Stimulated activated naive B cell treated with anti-CD40 and anti-IgM and Interleukin-4, amounts not matched to agents 10 μg/mL and 1 μg/mL and 100 μg/mL, for 72 hours (primary cell): ENCODE measurements around the gene CNRIP1.
"Not testable (repeated sequence)": the region's sequence is repeated elsewhere in the genome, so short reads cannot be mapped to it uniquely, and the experiment has no call there.

ENCODE experiments used
- ATAC-seq, 2 donors: fragments of 150-1000 bp; cut with Tn5 transposase; replicated peaks; 2 replicates each; pipeline ENCODE4 v1.10.0; 2021; ENCODE audit warnings: moderate library complexity in 1 of 2
- DNase-seq: peaks from one replicate; pipeline ENCODE4 v3.0.0; 2021
- H3K27ac Mint-ChIP-seq: one replicate; pipeline ENCODE4 v1.8.0; 2022; ENCODE audit warnings: mild to moderate bottlenecking, mixed read lengths
- H3K27me3 Mint-ChIP-seq, 2 donors: one replicate each; pipeline ENCODE4 v1.8.0; 2022; ENCODE audit warnings: mixed read lengths in 2 of 2
- H3K36me3 Mint-ChIP-seq, 2 donors: one replicate each; pipeline ENCODE4 v1.8.0; 2022; ENCODE audit warnings: mixed read lengths in 2 of 2, mild to moderate bottlenecking in 1 of 2
- H3K4me1 Mint-ChIP-seq, 2 donors: one replicate each; pipeline ENCODE4 v1.8.0; 2022; ENCODE audit warnings: mixed read lengths in 2 of 2, mild to moderate bottlenecking in 1 of 2
- H3K4me3 Mint-ChIP-seq, 2 donors: one replicate each; pipeline ENCODE4 v1.8.0; 2022; ENCODE audit warnings: mild to moderate bottlenecking in 2 of 2, mixed read lengths in 2 of 2, moderate library complexity in 1 of 2
- H3K9me3 Mint-ChIP-seq, 2 donors: one replicate each; pipeline ENCODE4 v1.8.0; 2022; ENCODE audit warnings: mixed read lengths in 2 of 2, mild to moderate bottlenecking in 1 of 2

Gene CNRIP1

GRCh38 chr2:68325056-68325455 is 5.3 kb upstream of the CNRIP1 start:
- H3K27ac Mint-ChIP-seq: no peak overlapping the region

GRCh38 chr2:68320118-68320641 is 431 bp upstream of the CNRIP1 start:
- Mint-ChIP-seq H3K27ac (no peak overlapping the region), H3K27me3 (peaks cover 36 to 46% of the 10 kb centered on the region in 2 donors), H3K4me1 (peaks cover 7 to 24% of the 10 kb centered on the region in 2 donors), H3K9me3 (no peaks in the 10 kb centered on the region), H3K4me3 (peak overlapping the region; percentile 84 to 86), H3K36me3 (peaks cover 0 to 2% of the 10 kb centered on the region in 2 donors)
- DNase-seq (no peak), ATAC-seq (peak; percentile 21 to 36)

More at GRCh38 chr2:68325056-68325455, 5.3 kb upstream of the CNRIP1 start:
- H3K9me3 Mint-ChIP-seq: no peaks in the 10 kb centered on the region
- H3K4me1 Mint-ChIP-seq: peaks cover 3 to 4% of the 10 kb centered on the region in 2 donors
- peaks cover 12% of the 10 kb centered on the region in 2 donors for H3K27me3 Mint-ChIP-seq
- H3K4me3 Mint-ChIP-seq: no peak overlapping the region
- ATAC-seq (no peak), DNase-seq (no peak)
- no peaks in the 10 kb centered on the region for H3K36me3 Mint-ChIP-seq

GRCh38 chr2:68318914-68319397 is 793 bp downstream of the CNRIP1 start:
- Mint-ChIP-seq H3K27ac (peak overlapping the region; percentile 86), H3K36me3 (peaks cover 2 to 3% of the 10 kb centered on the region in 2 donors), H3K4me3 (peak overlapping the region; percentile 84 to 86), H3K4me1 (peaks cover 7 to 24% of the 10 kb centered on the region in 2 donors), H3K27me3 (peaks cover 34 to 46% of the 10 kb centered on the region in 2 donors), H3K9me3 (no peaks in the 10 kb centered on the region)
- DNase-seq: no peak
- ATAC-seq: peak; percentile 45 to 54

- H3K27ac Mint-ChIP-seq: peak overlapping the region; percentile 86
- no peak for ATAC-seq
- H3K4me1 Mint-ChIP-seq: peaks cover 7 to 24% of the 10 kb centered on the region in 2 donors
- H3K9me3 Mint-ChIP-seq: no peaks in the 10 kb centered on the region
- peaks cover 2 to 3% of the 10 kb centered on the region in 2 donors for H3K36me3 Mint-ChIP-seq
- H3K4me3 Mint-ChIP-seq: peak overlapping the region; percentile 84 to 86
- peaks cover 34 to 46% of the 10 kb centered on the region in 2 donors for H3K27me3 Mint-ChIP-seq
- DNase-seq: no peak
Observed at GRCh38 chr2:68317971-68318913, 1.5 kb downstream of the CNRIP1 start.

- Mint-ChIP-seq H3K27me3 (peaks cover 34 to 40% of the 10 kb centered on the region in 2 donors), H3K27ac (no peak overlapping the region), H3K36me3 (peaks cover 2 to 3% of the 10 kb centered on the region in 2 donors), H3K4me1 (peaks cover 7 to 24% of the 10 kb centered on the region in 2 donors), H3K9me3 (no peaks in the 10 kb centered on the region), H3K4me3 (no peak overlapping the region)
- no peak for DNase-seq
- no peak for ATAC-seq
Observed at GRCh38 chr2:68316111-68316510, 3.6 kb downstream of the CNRIP1 start.

GRCh38 chr2:68311033-68311432 is 8.7 kb downstream of the CNRIP1 start:
- no peak overlapping the region for H3K4me3 Mint-ChIP-seq
- DNase-seq: no peak
- peaks cover 0 to 3% of the 10 kb centered on the region in 2 donors for H3K27me3 Mint-ChIP-seq
- H3K9me3 Mint-ChIP-seq: no peaks in the 10 kb centered on the region
- peaks cover 1 to 6% of the 10 kb centered on the region in 2 donors for H3K4me1 Mint-ChIP-seq
- no peak for ATAC-seq
- H3K36me3 Mint-ChIP-seq: peaks cover 0 to 3% of the 10 kb centered on the region in 2 donors
- no peak overlapping the region for H3K27ac Mint-ChIP-seq

- no peak for ATAC-seq
- H3K27me3 Mint-ChIP-seq: no peaks in the 10 kb centered on the region
- H3K36me3 Mint-ChIP-seq: peaks cover 0 to 1% of the 10 kb centered on the region in 2 donors
- DNase-seq: no peak
- no peaks in the 10 kb centered on the region for H3K9me3 Mint-ChIP-seq
- H3K4me3 Mint-ChIP-seq: no peak overlapping the region
- H3K4me1 Mint-ChIP-seq: peaks cover 1 to 6% of the 10 kb centered on the region in 2 donors
- no peak overlapping the region for H3K27ac Mint-ChIP-seq
Observed at GRCh38 chr2:68309426-68309825, 10.3 kb downstream of the CNRIP1 start.

GRCh38 chr2:68303902-68304272 is 15.9 kb downstream of the CNRIP1 start:
- not testable (repeated sequence) for H3K36me3 Mint-ChIP-seq, H3K4me3 Mint-ChIP-seq, H3K9me3 Mint-ChIP-seq, H3K27ac Mint-ChIP-seq, DNase-seq, ATAC-seq, H3K4me1 Mint-ChIP-seq, H3K27me3 Mint-ChIP-seq

GRCh38 chr2:68303033-68303901 is 16.5 kb downstream of the CNRIP1 start:
- H3K4me1 Mint-ChIP-seq: no peaks in the 10 kb centered on the region
- H3K27ac Mint-ChIP-seq: no peak overlapping the region
- no peak for DNase-seq
- H3K4me3 Mint-ChIP-seq: no peak overlapping the region
- H3K9me3 Mint-ChIP-seq: no peaks in the 10 kb centered on the region
- no peak for ATAC-seq
- H3K27me3 Mint-ChIP-seq: peaks cover 0 to 4% of the 10 kb centered on the region in 2 donors
- H3K36me3 Mint-ChIP-seq: no peaks in the 10 kb centered on the region

GRCh38 chr2:68302281-68302875 is 17.4 kb downstream of the CNRIP1 start:
- Mint-ChIP-seq H3K27me3 (peaks cover 0 to 4% of the 10 kb centered on the region in 2 donors), H3K27ac (no peak overlapping the region), H3K9me3 (no peaks in the 10 kb centered on the region), H3K4me3 (no peak overlapping the region), H3K4me1 (no peaks in the 10 kb centered on the region), H3K36me3 (no peaks in the 10 kb centered on the region)
- ATAC-seq (no peak), DNase-seq (no peak)

- H3K27me3 Mint-ChIP-seq: no peaks in the 10 kb centered on the region
- no peak overlapping the region for H3K4me3 Mint-ChIP-seq
- ATAC-seq: peak; percentile 75 to 83
- no peak for DNase-seq
- H3K27ac Mint-ChIP-seq: peak overlapping the region; percentile 14
- H3K9me3 Mint-ChIP-seq: no peaks in the 10 kb centered on the region
- H3K36me3 Mint-ChIP-seq: no peaks in the 10 kb centered on the region
- peaks cover 8 to 12% of the 10 kb centered on the region in 2 donors for H3K4me1 Mint-ChIP-seq
Observed at GRCh38 chr2:68295516-68295915, 24.2 kb downstream of the CNRIP1 start.

GRCh38 chr2:68294913-68295312 is 24.8 kb downstream of the CNRIP1 start:
- no peaks in the 10 kb centered on the region for H3K27me3 Mint-ChIP-seq
- ATAC-seq: no peak
- no peaks in the 10 kb centered on the region for H3K36me3 Mint-ChIP-seq
- no peak overlapping the region for H3K4me3 Mint-ChIP-seq
- H3K9me3 Mint-ChIP-seq: no peaks in the 10 kb centered on the region
- no peak overlapping the region for H3K27ac Mint-ChIP-seq
- DNase-seq: no peak
- H3K4me1 Mint-ChIP-seq: peaks cover 8 to 12% of the 10 kb centered on the region in 2 donors

GRCh38 chr2:68294187-68294586 is 25.6 kb downstream of the CNRIP1 start:
- Mint-ChIP-seq H3K4me3 (no peak overlapping the region), H3K9me3 (no peaks in the 10 kb centered on the region), H3K36me3 (no peaks in the 10 kb centered on the region), H3K27ac (no peak overlapping the region), H3K4me1 (peaks cover 8 to 12% of the 10 kb centered on the region in 2 donors), H3K27me3 (no peaks in the 10 kb centered on the region)
- ATAC-seq (no peak), DNase-seq (no peak)

GRCh38 chr2:68293755-68294154 is 26.0 kb downstream of the CNRIP1 start:
- peak; percentile 31 to 36 for ATAC-seq
- H3K4me1 Mint-ChIP-seq: peaks cover 8 to 12% of the 10 kb centered on the region in 2 donors
- no peak overlapping the region for H3K27ac Mint-ChIP-seq

More at GRCh38 chr2:68293755-68294154, 26.0 kb downstream of the CNRIP1 start:
- Mint-ChIP-seq H3K36me3 (no peaks in the 10 kb centered on the region), H3K27me3 (no peaks in the 10 kb centered on the region), H3K9me3 (no peaks in the 10 kb centered on the region), H3K4me3 (no peak overlapping the region)
- DNase-seq: no peak
